ENCODE results near the gene CCDC178. TPM values are rescaled to one million over a fixed set of nuclear protein-coding genes. Genes with fewer than 3 reads are reported as not detected.

CCDC178 gene
- not detected in 5 replicates for total RNA-seq (2022; extraction: Qiagen RNA extraction; ENCODE audit: low read depth)

GRCh38 chr18:33440060-33441043 lies at the start of gene CCDC178:
Gene CCDC178, minus strand, starts transcription at chr18:33440721. Its CDS starts 28,633 bp downstream, at chr18:33412088.

Other genes starting within 250 kb of the CCDC178 start
- not detected in 5 replicates for gene ASXL3, start 137.5 kb upstream of the CCDC178 start, total RNA-seq (2022; extraction: Qiagen RNA extraction; ENCODE audit: low read depth)

All from A549 treated with GW870086 at 1 μM for 4 hours (cell line).